Stimulated activated CD4-positive, alpha-beta T cell treated with anti-CD3 and anti-CD28 coated beads, Interleukin-4, amount 100 ng/mL, for 24 hours (primary cell): ENCODE data around the gene ANXA6.

Experiments
- DNase-seq: peaks from one replicate; pipeline ENCODE4 v3.0.0-alpha.2; 2020

The ANXA6 gene

DNA sequence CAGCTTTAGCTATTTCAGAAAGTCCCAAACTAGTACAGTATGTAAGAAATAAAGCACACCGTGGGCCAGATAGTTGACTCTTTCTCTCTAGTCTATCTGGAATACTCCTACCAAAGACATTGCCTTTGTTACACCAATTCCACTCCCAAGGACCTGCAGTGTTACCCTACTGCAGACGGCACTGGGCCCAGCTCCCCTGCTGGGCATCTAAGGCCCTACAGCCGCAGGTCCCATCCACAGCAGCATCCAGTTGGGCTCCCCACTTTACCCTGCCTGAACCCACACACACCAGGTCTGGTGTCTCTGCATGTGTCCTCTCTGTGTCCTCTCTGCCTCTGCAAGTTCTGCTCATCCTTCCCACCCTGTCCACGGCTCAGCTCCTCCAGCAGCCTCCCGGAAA is 99.3 kb downstream of the ANXA6 start:
- no peak for DNase-seq

GRCh38 chr5:151056379-151057325 is 100.9 kb downstream of the ANXA6 start:
- DNase-seq: no peak

DNA sequence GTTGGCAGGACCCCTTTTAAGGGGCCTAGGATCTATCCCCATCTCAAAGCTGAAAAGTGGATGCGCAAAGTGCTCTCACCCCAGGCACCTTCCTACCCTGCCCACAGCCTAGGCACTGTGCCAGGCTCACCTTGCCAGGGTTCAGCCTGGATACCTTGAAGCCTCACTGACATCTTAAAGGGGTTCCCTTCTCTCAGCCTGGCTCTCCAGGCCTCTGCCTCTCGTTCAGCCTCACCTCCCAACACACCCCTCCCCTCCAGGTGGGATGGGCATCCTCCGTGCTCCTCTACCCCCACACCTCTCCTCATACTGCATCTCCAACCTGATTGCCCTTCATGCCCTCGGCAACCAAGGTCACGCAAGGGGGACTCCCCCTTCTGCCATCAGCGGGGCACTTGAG is 102.2 kb downstream of the ANXA6 start:
- no peak for DNase-seq

DNA sequence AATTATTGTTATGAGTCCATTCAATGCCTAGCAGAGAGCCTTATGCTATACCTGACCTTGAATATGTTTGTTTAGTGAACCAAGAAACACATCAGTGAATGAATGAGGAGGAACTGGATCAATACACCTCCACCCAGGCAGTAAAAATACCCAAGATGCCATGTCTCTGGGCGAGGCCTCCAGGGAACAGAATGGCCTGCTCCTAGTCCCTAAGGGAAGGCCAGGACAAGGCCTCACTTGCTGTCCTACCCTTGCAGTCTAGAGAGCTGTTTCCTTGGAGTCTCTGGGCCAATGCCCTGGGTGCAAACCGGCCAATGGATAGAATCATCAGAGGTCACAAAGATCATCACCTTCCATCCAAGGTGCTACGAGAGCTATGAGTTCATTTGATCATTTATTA is 102.9 kb downstream of the ANXA6 start:
- no peak for DNase-seq

DNA sequence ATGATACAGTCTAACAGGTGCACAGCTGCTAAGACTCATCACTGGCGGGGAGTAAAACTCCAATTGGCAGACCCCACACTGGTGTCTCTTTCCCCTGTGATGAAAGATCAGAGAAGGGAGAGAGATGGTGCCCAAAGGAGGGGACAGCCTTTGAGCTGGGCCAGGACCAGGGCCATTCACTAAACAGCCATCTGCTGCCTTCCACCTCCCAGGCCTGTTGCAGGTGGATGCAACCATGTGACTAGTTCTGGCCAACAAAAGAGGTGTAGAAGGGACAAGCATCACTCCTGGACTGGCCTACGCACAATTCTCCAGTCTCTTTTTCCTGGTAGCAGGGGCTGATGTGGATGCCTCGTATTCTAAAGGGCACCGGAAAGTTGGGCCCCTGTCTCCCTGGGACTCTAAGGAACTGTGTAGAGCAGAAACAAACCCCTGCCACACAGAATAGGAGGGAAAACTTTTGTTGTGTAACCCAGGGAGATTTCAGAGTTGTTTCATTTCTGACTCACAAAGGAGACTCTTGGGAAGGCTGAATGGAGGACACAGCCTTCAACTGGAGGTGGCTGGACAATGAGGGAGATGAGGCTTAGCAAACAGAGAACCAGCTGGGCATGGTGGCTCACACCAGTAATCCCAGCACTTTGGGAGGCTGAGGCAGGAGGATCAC is 103.7 kb downstream of the ANXA6 start:
- DNase-seq: no peak

GRCh38 chr5:151052836-151053235 is 104.7 kb downstream of the ANXA6 start:
- DNase-seq: no peak

DNA sequence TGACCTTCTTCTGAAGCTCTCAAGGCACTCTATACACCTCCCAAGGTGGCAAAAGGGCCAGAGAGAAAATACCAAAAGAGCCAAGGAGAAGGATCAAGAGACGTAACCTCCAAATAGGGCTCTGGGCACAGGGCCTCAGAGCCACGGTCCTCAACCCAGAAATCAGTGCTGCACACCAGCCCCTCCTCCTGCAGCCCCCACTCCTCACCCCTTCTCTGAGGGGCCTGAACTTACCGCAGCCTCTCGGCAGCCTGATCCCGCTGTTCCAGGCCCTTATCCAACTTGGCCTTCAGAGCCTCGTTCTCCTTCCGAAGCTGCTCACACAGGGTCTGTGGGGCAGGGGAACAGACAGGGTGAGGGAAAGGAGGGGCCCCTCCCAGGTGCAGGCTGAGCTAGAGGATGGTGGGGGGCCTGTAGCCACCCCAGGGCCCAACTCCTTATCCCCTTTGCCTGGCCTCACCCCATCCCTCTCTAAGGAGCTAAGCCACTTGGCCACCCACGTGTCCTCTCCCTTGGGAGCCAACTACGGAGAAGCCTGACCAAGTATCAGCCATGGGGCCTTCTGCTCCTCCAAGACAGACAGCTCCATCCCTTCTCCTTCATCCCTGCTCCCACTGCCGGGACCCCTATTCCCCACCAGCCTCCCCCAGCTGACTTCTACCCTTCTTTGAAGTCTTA is 105.5 kb downstream of the ANXA6 start:
- DNase-seq: no peak

GRCh38 chr5:151051066-151051930 is 106.3 kb downstream of the ANXA6 start:
- peak; percentile 79 for DNase-seq
